Cardiac fibroblast (primary cell): ENCODE measurements around the gene RBM47.
A peak's percentile ranks its signal among the peaks of the same experiment; 100 is the strongest.
"Not testable (repeated sequence)": the region's sequence is repeated elsewhere in the genome, so short reads cannot be mapped to it uniquely, and the experiment has no call there.

Experiments used
- DNase-seq, 2 donors: peaks; one replicate each; pipeline versions ENCODE4 v3.0.0 to v3.0.0-alpha.2; 2010; ENCODE audit warnings: low read depth in 2 of 2
- H3K4me3 ChIP-seq, 2 donors: replicated peaks in 1 of 2; 1 replicate in 1 of 2; 2 replicates in 1 of 2; pipeline ENCODE4 v1.5.1; 2011; ENCODE audit warnings: low read depth in 2 of 2, low read length in 2 of 2, mild to moderate bottlenecking in 2 of 2, moderate library complexity in 1 of 2
- TF ChIP-seq, protein P1 (sequence below): IDR thresholded peaks from one replicate; pipeline ENCODE4 v1.5.1; 2011; ENCODE audit warnings: low read depth, mild to moderate bottlenecking, low read length, inconsistent platforms

RBM47 gene

DNA sequence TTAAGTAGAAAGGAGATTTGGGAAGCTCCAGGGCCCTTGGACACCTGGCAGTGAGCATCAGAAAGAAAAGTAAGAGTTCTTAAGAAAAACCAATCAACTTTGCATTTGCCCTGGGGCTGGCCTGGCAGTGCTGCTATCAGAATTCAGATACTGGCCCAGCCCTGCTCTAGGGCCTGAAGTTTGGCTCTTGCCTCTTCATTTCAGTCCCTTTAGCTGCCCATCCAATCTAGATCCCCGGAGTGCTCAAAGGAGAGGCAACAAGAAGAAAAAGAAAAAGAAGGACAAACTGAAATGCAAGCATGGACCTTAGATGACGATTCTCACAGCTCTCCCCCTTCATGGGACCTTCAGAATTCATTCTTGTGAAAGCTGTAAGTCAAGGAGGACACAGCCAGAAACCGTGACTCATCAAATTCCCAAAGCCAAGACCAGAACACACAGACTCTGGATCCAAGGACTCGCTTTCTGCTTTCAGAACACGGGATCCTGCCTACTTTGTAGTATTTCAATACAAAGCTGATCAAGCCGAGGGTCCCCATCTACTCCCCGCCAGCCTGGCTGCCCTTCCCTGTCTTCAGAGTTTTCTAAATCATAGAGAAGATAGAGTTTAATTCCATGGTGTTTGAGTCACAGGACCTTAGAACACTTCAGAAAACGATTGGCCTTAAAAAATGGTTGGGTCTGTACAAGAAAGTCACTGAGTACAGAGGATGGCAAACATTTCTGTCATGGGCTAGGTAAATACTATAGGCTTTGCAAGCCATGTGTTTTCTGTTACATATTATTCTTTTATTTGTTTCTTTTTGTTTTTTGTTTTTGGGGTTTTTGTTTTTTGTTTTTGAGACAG is 103.7 kb downstream of the RBM47 start:
- TF ChIP-seq, protein P1, sequence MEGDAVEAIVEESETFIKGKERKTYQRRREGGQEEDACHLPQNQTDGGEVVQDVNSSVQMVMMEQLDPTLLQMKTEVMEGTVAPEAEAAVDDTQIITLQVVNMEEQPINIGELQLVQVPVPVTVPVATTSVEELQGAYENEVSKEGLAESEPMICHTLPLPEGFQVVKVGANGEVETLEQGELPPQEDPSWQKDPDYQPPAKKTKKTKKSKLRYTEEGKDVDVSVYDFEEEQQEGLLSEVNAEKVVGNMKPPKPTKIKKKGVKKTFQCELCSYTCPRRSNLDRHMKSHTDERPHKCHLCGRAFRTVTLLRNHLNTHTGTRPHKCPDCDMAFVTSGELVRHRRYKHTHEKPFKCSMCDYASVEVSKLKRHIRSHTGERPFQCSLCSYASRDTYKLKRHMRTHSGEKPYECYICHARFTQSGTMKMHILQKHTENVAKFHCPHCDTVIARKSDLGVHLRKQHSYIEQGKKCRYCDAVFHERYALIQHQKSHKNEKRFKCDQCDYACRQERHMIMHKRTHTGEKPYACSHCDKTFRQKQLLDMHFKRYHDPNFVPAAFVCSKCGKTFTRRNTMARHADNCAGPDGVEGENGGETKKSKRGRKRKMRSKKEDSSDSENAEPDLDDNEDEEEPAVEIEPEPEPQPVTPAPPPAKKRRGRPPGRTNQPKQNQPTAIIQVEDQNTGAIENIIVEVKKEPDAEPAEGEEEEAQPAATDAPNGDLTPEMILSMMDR: no peak
- DNase-seq: peak; percentile 91 to 92

GRCh38 chr4:40524366-40525041 is 105.2 kb downstream of the RBM47 start:
- no peak overlapping the region for H3K4me3 ChIP-seq
- TF ChIP-seq, protein P1: no peak
- DNase-seq: peak; percentile 46 to 82

More for the DNA sequence above, 103.7 kb downstream of the RBM47 start:
- H3K4me3 ChIP-seq: no peak overlapping the region

DNA sequence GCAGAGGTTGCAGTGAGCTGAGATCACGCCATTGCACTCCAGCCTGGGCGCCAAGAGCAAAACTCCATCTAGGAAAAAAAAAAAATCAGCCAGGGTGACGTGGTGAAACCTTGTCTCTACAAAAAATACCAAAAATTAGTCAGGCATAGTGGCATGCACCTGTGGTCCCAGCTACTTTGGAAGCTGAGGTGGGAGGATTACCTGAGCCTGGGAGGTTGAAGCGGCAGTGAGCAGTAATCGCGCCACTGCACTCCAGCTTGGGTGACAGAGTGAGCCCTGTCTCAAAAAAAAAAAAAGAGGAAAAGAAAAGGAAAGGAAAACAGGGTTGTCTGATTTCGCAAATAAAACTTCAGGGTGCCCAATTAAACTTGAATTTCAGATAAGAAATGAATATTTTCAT is 106.1 kb downstream of the RBM47 start:
- DNase-seq: no peak
- no peak overlapping the region for H3K4me3 ChIP-seq
- TF ChIP-seq, protein P1: no peak

- no peak for DNase-seq
- TF ChIP-seq, protein P1: no peak
- no peak overlapping the region for H3K4me3 ChIP-seq
Measured at GRCh38 chr4:40521957-40522356, 107.7 kb downstream of the RBM47 start.

- DNase-seq: no peak
- TF ChIP-seq, protein P1: no peak
- H3K4me3 ChIP-seq: no peak overlapping the region
Measured at GRCh38 chr4:40520533-40520932, 109.1 kb downstream of the RBM47 start.

- not testable (repeated sequence) for H3K4me3 ChIP-seq, DNase-seq
Measured at GRCh38 chr4:40517081-40517480, 112.6 kb downstream of the RBM47 start.

GRCh38 chr4:40516651-40517050 is 113.0 kb downstream of the RBM47 start:
- TF ChIP-seq, protein P1: no peak
- DNase-seq: no peak

More at GRCh38 chr4:40516651-40517050, 113.0 kb downstream of the RBM47 start:
- H3K4me3 ChIP-seq: no peak overlapping the region
